Osteoblast (primary cell): ENCODE measurements around the gene ARHGEF28. TPM values are rescaled to one million over a fixed set of nuclear protein-coding genes. Genes with fewer than 3 reads are reported as not detected.

Experiments
- DNase-seq: peaks from one replicate; pipeline ENCODE4 v3.0.0; 2011; ENCODE audit warnings: low spot score, mixed read lengths; ENCODE audit not compliant: insufficient read length; ENCODE audit errors: missing footprints
- H2AFZ ChIP-seq: 2 replicates; pipeline ENCODE4 v1.6.0; 2011; ENCODE audit warnings: mild to moderate bottlenecking, low read length
- H3K27ac ChIP-seq: 2 replicates; pipeline ENCODE4 v1.5.1; 2011; ENCODE audit warnings: mild to moderate bottlenecking, low read depth, low read length, moderate library complexity
- H3K27me3 ChIP-seq: 2 replicates; pipeline ENCODE4 v1.6.0; 2012; ENCODE audit warnings: mild to moderate bottlenecking, control low read depth, inconsistent platforms, low read length, moderate library complexity; ENCODE audit not compliant: insufficient read depth
- H3K36me3 ChIP-seq: 2 replicates; pipeline ENCODE4 v1.5.1; 2011; ENCODE audit warnings: mild to moderate bottlenecking, low read length, control low read depth, moderate library complexity; ENCODE audit not compliant: insufficient read depth
- H3K4me1 ChIP-seq: 2 replicates; pipeline ENCODE4 v1.5.1; 2011; ENCODE audit warnings: mild to moderate bottlenecking, low read length, control low read depth, moderate library complexity; ENCODE audit not compliant: insufficient read depth
- H3K4me2 ChIP-seq: 2 replicates; pipeline ENCODE4 v1.6.0; 2011; ENCODE audit warnings: mild to moderate bottlenecking, low read length; ENCODE audit not compliant: insufficient read depth
- H3K4me3 ChIP-seq: fragments of 200-600 bp; sonication (generic); 3 replicates; pipeline ENCODE4 v1.5.1; 2012; ENCODE audit warnings: mild to moderate bottlenecking, low read length, inconsistent platforms; ENCODE audit not compliant: insufficient read depth
- H3K79me2 ChIP-seq: 2 replicates; pipeline ENCODE4 v1.6.0; 2012; ENCODE audit warnings: mild to moderate bottlenecking, low read length, control low read depth, inconsistent platforms; ENCODE audit not compliant: insufficient read depth
- H3K9me3 ChIP-seq: 2 replicates; pipeline ENCODE4 v1.5.1; 2011; ENCODE audit warnings: low read depth, low read length, control low read depth
- H4K20me1 ChIP-seq: 2 replicates; pipeline ENCODE4 v1.6.0; 2012; ENCODE audit warnings: mild to moderate bottlenecking, low read length, control low read depth; ENCODE audit not compliant: insufficient read depth
- total RNA-seq: library from RNA; depleted of rRNA; stranded (reverse); fragments of >200 nt; gene quantifications from 2 replicates; pipeline ENCODE4 v1.2.3, GENCODE V29; 2012
- TF ChIP-seq, protein P1 (sequence below): IDR thresholded peaks from 2 replicates; pipeline ENCODE4 v1.5.1; 2011; ENCODE audit warnings: mild to moderate bottlenecking, low read depth, low read length, moderate library complexity; ENCODE audit errors: extremely low read depth

ARHGEF28 gene
- total RNA-seq, 1 donor = 64.4 TPM

DNA sequence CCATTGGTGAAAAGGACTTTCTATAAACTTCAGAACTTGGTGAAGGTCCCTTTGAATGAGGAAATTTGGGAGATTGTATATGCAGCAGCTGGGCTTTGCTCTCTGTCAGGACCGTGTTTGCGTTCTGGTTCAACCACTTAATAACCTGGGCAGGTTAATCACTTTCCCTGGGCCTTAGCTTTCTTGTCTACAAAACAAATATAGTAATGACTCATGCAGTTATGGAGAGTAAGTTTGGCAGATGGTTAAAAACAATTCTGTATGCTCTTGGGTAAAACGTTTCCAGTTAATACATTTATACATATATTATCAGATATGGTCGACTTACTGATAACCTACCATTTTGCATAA is 197.0 kb downstream of the ARHGEF28 start:
- no peaks in the 10 kb centered on the region for H4K20me1 ChIP-seq
- H3K4me1 ChIP-seq = peaks cover 69% of the 10 kb centered on the region
- no peak overlapping the region for H3K4me2 ChIP-seq
- no peak overlapping the region for H3K4me3 ChIP-seq
- DNase-seq = no peak
- H3K79me2 ChIP-seq = peaks cover 44% of the 10 kb centered on the region
- no peak overlapping the region for H2AFZ ChIP-seq
- peak overlapping the region; percentile 51 for H3K27ac ChIP-seq
- TF ChIP-seq, protein P1, sequence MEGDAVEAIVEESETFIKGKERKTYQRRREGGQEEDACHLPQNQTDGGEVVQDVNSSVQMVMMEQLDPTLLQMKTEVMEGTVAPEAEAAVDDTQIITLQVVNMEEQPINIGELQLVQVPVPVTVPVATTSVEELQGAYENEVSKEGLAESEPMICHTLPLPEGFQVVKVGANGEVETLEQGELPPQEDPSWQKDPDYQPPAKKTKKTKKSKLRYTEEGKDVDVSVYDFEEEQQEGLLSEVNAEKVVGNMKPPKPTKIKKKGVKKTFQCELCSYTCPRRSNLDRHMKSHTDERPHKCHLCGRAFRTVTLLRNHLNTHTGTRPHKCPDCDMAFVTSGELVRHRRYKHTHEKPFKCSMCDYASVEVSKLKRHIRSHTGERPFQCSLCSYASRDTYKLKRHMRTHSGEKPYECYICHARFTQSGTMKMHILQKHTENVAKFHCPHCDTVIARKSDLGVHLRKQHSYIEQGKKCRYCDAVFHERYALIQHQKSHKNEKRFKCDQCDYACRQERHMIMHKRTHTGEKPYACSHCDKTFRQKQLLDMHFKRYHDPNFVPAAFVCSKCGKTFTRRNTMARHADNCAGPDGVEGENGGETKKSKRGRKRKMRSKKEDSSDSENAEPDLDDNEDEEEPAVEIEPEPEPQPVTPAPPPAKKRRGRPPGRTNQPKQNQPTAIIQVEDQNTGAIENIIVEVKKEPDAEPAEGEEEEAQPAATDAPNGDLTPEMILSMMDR = no peak
- no peaks in the 10 kb centered on the region for H3K27me3 ChIP-seq
- no peaks in the 10 kb centered on the region for H3K36me3 ChIP-seq
- H3K9me3 ChIP-seq = no peaks in the 10 kb centered on the region

DNA sequence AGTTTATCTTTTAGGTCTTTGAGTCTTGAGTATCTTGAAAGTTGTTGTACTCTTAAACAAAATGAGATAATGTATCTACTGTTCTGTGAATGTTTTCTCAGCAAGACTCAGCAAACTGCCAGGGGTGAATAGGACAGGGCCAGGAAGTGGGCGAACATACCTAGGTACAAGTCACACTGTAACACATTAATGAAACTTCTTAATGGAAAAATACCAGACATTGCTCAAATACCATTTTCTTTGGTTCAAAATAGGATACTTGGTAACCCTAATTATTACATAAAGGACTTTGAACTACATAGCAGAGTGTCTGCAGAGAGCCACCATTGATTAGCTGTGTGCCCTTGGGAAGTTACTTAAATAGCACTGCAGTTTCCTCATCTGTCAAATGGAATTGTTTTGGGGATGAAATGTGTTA is 197.5 kb downstream of the ARHGEF28 start:
- H3K4me1 ChIP-seq = peaks cover 64% of the 10 kb centered on the region
- no peak overlapping the region for H3K4me2 ChIP-seq
- TF ChIP-seq, protein P1 = no peak
- H2AFZ ChIP-seq = no peak overlapping the region
- peaks cover 48% of the 10 kb centered on the region for H3K79me2 ChIP-seq
- no peaks in the 10 kb centered on the region for H4K20me1 ChIP-seq
- no peak for DNase-seq
- H3K4me3 ChIP-seq = no peak overlapping the region
- no peaks in the 10 kb centered on the region for H3K36me3 ChIP-seq
- no peaks in the 10 kb centered on the region for H3K9me3 ChIP-seq
- H3K27me3 ChIP-seq = no peaks in the 10 kb centered on the region
- peak overlapping the region; percentile 11 for H3K27ac ChIP-seq

- Histone ChIP-seq H3K9me3 (no peaks in the 10 kb centered on the region), H2AFZ (no peak overlapping the region), H4K20me1 (no peaks in the 10 kb centered on the region), H3K79me2 (peaks cover 41% of the 10 kb centered on the region), H3K4me1 (peaks cover 53% of the 10 kb centered on the region), H3K4me3 (no peak overlapping the region), H3K4me2 (no peak overlapping the region), H3K27ac (peak overlapping the region; percentile 78), H3K27me3 (no peaks in the 10 kb centered on the region), H3K36me3 (no peaks in the 10 kb centered on the region)
- TF ChIP-seq, protein P1 = no peak
- DNase-seq = no peak
Measured at GRCh38 chr5:73825199-73825598, 199.2 kb downstream of the ARHGEF28 start.

- H3K4me3 ChIP-seq = no peak overlapping the region
- H3K4me1 ChIP-seq = peaks cover 48% of the 10 kb centered on the region
- DNase-seq = no peak
- TF ChIP-seq, protein P1 = no peak
- peak overlapping the region; percentile 78 for H3K27ac ChIP-seq
- H2AFZ ChIP-seq = no peak overlapping the region
- H3K4me2 ChIP-seq = no peak overlapping the region
- H3K79me2 ChIP-seq = peaks cover 35% of the 10 kb centered on the region
- no peaks in the 10 kb centered on the region for H3K27me3 ChIP-seq
- no peaks in the 10 kb centered on the region for H3K36me3 ChIP-seq
- no peaks in the 10 kb centered on the region for H3K9me3 ChIP-seq
- no peaks in the 10 kb centered on the region for H4K20me1 ChIP-seq
Measured at GRCh38 chr5:73825736-73826135, 199.7 kb downstream of the ARHGEF28 start.
